HFF-Myc (cell line): ENCODE measurements around the gene KRT76.

Experiments used
- DNase-seq: peaks from one replicate; pipeline ENCODE4 v3.0.0-alpha.2; 2011; ENCODE audit warnings: low read depth; ENCODE audit errors: extremely low read depth
- H3K4me3 ChIP-seq: replicated peaks from 2 replicates; pipeline ENCODE4 v1.5.1; 2011; ENCODE audit warnings: low read depth, mild to moderate bottlenecking, control low read depth, low read length
- TF ChIP-seq, protein P1 (sequence below): IDR thresholded peaks from 2 replicates; pipeline ENCODE4 v1.5.1; 2012; ENCODE audit warnings: mild to moderate bottlenecking, low read depth, low read length, control low read depth; ENCODE audit errors: missing control alignments

KRT76 gene

DNA sequence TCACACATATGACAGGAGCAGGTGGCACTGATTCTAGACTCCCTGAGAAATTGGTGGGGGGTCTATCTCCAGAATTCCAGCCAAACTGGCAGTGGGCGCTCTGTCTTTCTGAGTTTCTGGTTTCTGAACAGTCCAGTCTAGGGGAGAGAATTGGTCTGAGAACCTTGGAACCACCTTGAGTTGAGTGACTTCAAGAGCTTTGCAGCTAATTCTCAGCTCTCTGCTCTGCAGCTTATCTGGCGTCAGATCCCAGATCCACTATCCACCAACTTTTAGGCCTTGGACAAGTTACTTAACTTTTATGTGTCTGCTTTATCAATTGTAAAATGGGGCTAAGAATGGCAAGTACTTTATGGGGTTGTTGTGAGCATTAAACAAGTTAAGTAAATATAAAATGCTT lies 1.7 kb upstream of the KRT76 start:
- DNase-seq: no peak
- H3K4me3 ChIP-seq: no peak overlapping the region
- TF ChIP-seq, protein P1, sequence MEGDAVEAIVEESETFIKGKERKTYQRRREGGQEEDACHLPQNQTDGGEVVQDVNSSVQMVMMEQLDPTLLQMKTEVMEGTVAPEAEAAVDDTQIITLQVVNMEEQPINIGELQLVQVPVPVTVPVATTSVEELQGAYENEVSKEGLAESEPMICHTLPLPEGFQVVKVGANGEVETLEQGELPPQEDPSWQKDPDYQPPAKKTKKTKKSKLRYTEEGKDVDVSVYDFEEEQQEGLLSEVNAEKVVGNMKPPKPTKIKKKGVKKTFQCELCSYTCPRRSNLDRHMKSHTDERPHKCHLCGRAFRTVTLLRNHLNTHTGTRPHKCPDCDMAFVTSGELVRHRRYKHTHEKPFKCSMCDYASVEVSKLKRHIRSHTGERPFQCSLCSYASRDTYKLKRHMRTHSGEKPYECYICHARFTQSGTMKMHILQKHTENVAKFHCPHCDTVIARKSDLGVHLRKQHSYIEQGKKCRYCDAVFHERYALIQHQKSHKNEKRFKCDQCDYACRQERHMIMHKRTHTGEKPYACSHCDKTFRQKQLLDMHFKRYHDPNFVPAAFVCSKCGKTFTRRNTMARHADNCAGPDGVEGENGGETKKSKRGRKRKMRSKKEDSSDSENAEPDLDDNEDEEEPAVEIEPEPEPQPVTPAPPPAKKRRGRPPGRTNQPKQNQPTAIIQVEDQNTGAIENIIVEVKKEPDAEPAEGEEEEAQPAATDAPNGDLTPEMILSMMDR: no peak

DNA sequence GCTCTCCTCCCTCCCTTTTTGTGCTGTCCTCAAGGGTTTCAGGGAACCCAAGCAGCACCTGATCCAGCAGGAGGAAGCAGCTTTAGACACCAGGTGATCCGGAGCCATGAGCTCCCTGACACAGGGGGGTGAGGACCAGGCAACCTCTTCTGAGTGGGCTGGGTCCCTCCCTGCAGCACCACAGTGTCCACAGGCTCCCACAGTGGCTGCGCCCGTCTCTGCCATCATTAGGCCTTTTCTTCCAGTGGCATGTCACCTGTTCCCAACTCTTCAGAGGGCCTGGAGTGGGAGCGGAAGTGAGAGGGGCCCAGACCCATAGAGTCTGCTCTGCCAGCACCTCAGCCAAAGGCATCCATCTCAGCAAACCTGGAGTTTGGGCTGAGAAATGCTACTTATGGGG lies 421 bp upstream of the KRT76 start:
- TF ChIP-seq, protein P1: no peak
- H3K4me3 ChIP-seq: no peak overlapping the region
- no peak for DNase-seq

DNA sequence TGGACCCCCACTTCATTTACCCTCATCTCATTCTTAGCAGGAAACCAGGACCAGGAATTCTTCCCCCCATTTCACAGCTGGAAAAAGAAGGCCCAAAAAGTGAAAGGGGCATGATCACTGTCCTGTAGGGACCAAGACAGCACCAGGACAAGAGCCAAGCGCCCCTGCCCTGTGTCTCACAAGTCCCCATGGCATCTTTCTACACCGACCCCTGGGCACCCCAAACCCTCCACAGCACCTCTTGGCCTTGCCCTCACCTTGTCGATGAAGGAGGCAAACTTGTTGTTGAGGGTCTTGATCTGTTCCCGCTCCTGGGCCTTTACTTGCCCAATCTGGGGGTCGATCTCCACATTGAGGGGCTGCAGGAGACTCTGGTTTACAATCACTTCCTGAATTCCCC lies 710 bp downstream of the KRT76 start:
- H3K4me3 ChIP-seq: no peak overlapping the region
- TF ChIP-seq, protein P1: no peak
- no peak for DNase-seq

DNA sequence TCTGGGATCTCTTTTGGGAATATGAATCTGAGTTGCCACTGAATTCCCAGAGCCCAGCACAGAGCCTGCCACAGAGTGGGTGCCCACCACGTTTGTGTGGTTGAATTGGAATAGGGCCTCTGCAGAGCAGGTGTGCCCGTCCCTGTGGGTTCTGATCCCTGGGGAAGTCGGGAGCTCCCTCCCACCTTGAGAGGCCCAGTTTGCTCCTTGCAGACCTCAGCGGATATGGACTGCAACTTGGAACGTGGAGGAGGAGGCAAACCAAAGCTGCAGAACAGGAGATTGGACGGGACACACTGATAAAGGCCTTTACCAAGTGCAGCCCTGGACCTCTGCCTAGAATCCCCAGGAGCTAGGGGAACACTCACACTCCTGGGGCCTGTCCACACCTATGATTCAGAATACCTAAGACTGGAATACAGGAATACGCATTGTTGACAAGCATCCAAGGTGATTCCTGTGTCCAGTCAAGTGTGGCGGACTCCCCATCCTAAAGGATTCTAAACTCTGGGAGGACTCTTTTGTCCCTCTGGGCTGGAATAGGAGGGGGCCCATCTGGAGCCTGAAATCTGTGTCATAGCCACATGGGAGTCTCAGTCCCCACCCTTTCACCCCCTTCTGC lies 2.4 kb downstream of the KRT76 start:
- DNase-seq: no peak
- TF ChIP-seq, protein P1: no peak
- no peak overlapping the region for H3K4me3 ChIP-seq

DNA sequence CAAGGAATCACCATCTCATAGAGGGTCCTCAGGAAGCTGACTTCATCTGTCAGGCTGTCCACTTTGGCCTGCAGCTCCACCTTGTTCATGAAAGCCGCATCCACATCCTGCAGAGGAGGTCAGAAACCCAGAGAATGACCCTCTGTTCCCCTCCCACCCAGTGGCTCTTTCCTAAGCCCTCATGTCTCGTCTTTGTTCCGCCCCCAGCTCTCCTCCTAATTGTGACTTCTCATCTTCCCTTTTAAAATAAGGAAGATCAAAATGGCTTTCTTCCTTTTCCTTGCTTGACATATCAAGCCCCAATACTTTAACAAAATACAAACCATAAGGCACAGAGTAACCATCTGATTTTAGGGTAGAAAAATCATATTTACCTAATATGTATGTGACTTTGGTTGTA lies 4.4 kb downstream of the KRT76 start:
- no peak for DNase-seq
- no peak overlapping the region for H3K4me3 ChIP-seq
- TF ChIP-seq, protein P1: no peak

DNA sequence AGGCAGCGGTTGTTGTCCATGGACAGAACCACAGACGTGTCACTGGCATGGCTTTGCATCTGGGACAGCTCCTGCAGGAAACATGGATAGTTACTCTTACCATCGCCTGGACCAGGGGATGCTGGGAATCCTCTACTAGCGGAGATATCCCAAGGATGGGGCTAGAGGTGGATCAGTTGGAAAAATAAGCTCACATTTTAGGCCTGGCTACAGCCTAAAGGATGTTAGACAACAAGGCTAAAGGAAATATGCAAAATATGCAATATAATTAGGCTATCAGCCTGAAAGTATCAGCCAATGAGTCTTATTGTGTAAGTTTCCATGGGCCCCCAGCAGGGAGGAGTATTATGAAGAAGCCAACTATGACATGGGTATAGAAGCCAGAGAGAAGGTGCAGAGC lies 5.0 kb downstream of the KRT76 start:
- no peak for DNase-seq
- H3K4me3 ChIP-seq: no peak overlapping the region
- TF ChIP-seq, protein P1: no peak

DNA sequence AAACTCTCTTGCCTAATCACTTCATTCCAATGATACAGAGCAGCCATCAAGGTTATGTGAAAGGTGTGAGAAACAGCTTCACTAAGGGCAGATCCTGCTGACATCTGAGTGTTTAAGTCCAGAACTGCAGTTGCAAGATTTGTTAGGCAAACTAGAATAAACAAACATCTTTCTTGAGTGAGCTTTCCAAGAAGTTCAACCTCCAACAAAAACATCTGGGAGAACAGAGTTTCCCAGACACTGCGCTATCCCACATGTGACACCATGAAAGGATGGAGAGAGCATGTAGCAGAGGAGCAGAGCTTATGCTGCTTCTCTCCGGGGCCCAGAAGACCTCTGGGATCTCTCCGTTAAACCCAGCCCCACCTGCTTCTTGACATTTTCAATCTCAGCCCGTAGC lies 5.6 kb downstream of the KRT76 start:
- TF ChIP-seq, protein P1: no peak
- no peak overlapping the region for H3K4me3 ChIP-seq
- no peak for DNase-seq
